GM08714 (cell line): ENCODE measurements around the gene TREX2.
"Not testable (repeated sequence)": the region's sequence is repeated elsewhere in the genome, so short reads cannot be mapped to it uniquely, and the experiment has no call there.

Experiments
- H3K4me3 ChIP-seq: fragments of 200-500 bp; sonication (Bioruptor generic); 2 replicates; pipeline ENCODE4 v1.5.1; 2014; ENCODE audit warnings: mild to moderate bottlenecking, low read length, inconsistent platforms
- ZNF274 ChIP-seq: IDR thresholded peaks from 2 replicates; pipeline ENCODE4 v1.6.1; 2012; ENCODE audit warnings: mild to moderate bottlenecking, low read depth, low read length

TREX2 gene

DNA sequence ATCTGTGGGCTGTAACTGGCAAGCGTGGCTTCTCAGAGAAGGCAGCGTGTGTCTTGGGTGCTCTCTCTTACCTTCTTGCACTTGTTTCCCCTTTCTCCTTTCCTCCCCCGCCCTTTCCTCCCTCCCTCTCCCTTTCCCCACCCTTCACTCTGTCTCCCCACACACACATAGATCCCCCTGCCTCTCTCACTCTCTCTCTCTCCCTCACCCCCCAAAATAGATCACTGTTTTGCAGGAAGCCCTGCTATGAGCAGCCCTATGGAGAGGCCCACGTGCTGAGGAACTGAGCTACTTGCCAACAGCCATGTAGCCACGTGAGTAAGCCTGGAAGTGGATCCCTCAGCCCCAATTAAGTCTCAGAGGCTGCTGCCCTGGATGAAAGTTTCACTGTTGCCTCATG lies 40.4 kb downstream of the TREX2 start:
- TF ChIP-seq ZNF274, result no peak
- no peak overlapping the region for H3K4me3 ChIP-seq

- H3K4me3 ChIP-seq, result not testable (repeated sequence)
Observed at GRCh38 chrX:153404333-153404732, 41.5 kb downstream of the TREX2 start.

GRCh38 chrX:153401133-153401764 lies 44.6 kb downstream of the TREX2 start, which contains the start of gene PNMA6E:
PNMA6E (minus strand) TSS chrX:153401350; CDS start chrX:153398849, 2,501 bp downstream.
- no peak for TF ChIP-seq ZNF274
- H3K4me3 ChIP-seq, result no peak within 1 kb of the TSS

- H3K4me3 ChIP-seq, result no peak overlapping the region
- TF ChIP-seq ZNF274, result no peak
Observed at GRCh38 chrX:153400146-153401132, 45.4 kb downstream of the TREX2 start.

DNA sequence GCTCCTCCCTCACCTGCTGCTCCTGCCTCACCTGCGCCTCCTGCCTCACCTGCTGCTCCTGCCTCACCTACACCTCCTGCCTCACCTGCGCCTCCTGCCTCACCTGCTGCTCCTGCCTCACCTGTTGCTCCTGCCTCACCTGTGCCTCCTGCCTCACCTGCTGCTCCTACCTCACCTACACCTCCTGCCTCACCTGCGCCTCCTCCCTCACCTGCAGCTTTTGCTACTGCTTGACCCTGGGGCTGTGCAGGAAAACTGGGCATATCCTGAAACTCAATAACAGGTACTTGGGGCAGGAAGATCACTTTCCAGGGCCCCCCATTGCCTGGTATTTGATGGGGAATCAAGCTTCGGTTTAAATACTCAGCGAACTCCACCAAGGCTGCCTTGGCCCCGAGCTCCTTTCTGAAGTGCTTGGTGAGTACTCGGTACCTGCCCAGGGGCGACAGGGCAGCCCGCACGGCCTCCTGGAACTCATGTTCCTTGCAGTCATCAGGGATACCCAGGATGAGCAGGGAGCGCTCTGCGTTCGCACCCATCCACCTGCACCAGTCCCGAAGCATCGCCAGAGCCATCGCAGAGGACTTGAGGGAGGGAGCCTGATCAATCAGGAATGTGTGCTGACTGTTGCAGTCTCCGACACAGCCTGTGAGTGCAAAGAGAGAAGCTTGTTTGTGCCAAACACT lies 47.4 kb downstream of the TREX2 start:
- no peak overlapping the region for H3K4me3 ChIP-seq
- no peak for TF ChIP-seq ZNF274

- TF ChIP-seq ZNF274, result no peak
- no peak overlapping the region for H3K4me3 ChIP-seq
Observed at GRCh38 chrX:153397256-153397960, 48.4 kb downstream of the TREX2 start.

- no peak for TF ChIP-seq ZNF274
- H3K4me3 ChIP-seq, result no peak overlapping the region
Observed at GRCh38 chrX:153396320-153397195, 49.3 kb downstream of the TREX2 start.

DNA sequence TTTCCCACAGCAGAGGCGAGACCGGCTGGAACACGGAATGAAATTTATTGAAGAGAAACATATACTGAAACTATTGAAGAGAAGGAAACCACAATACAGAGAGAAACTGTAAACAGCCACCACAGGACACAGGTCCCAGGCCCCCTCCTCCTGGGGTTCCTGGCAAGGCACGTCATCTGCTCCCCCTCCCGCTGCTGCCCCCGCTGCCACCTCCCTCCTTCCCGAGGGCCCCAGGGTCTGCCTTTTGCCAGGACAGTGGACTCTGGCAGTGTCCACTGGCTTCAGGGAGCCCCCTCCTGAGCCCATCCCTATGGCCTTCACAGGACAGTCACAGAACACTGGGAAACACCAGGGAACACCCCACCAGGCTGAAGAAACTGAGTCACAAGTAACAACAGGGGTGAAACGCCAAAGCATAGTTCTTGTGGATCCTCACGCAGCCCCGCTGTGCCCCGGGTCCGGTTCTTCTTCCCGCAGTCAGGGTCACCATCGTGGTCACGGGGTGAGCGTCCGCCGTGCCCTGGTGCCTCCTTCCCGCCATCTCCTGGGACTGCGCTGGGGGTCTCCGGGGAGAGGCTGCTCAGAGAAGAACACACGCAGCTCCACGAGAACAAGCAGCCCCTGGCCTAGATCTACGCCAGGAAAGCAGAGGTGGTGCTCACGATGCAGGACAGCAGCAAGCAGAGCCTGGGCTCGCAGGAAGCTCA lies 50.1 kb downstream of the TREX2 start:
- no peak for TF ChIP-seq ZNF274
- no peak overlapping the region for H3K4me3 ChIP-seq

GRCh38 chrX:153394612-153395011 lies 51.2 kb downstream of the TREX2 start:
- H3K4me3 ChIP-seq, result no peak overlapping the region
- no peak for TF ChIP-seq ZNF274
